ENCODE measurements around the gene GPC3. TPM values are rescaled to one million over a fixed set of nuclear protein-coding genes. Genes with fewer than 3 reads are reported as not detected.

Gene GPC3
- polyA plus RNA-seq, 3 donors = not detected

DNA sequence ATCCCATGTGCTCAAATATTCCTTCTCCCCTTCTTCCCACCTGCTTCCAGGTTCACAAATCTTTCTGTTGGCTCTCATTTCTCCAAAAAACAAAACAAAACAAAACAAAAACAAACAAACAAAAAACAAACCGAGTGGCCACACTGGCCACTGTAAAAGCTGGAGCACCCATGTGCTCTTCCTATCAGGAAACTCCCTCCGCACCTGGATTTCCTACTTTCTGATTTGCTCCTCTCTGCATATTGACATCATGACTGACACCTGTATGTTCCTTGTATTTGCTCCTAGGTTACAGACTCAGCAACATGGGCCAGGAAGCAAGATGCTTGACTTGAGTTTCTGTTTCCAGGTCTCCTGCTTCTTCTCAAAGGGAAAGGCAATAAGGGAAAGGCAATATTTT lies 258.8 kb downstream of the GPC3 start:
- no peaks in the 10 kb centered on the region for H3K36me3 Mint-ChIP-seq
- no peak overlapping the region for H3K4me2 ChIP-seq (replicated peaks; ENCODE audit: extremely low read depth, low read length, poor library complexity, severe bottlenecking)
- DNase-seq = no peak
- H4K20me1 ChIP-seq (ENCODE audit: insufficient read depth, low read length) = no peaks in the 10 kb centered on the region
- peaks cover 0 to 2% (median 0%) of the 10 kb centered on the region in 3 donors for H3K27me3 Mint-ChIP-seq (ENCODE audit: low read depth in 3 of 3)
- peaks cover 5% of the 10 kb centered on the region for H3K4me1 Mint-ChIP-seq
- 100% methylated on average over 1 of the region's 2 CpGs for WGBS (ENCODE audit: insufficient coverage)
- H3K79me2 ChIP-seq (ENCODE audit: insufficient read depth, low read length) = no peaks in the 10 kb centered on the region
- H3K4me3 Mint-ChIP-seq = no peak overlapping the region
- intact Hi-C loops (cut with micrococcal nuclease) = no loop called here
- no peak overlapping the region for H3K9ac ChIP-seq (ENCODE audit: insufficient read depth, low read length, poor library complexity, severe bottlenecking)
- H3K9me3 Mint-ChIP-seq = peaks cover 0 to 1% (median 0%) of the 10 kb centered on the region in 7 donors
- H3K4me1 ChIP-seq (ENCODE audit: control insufficient read depth in 1 of 2, insufficient read depth in 2 of 2, low read length in 2 of 2) = no peaks in the 10 kb centered on the region
- peaks cover 0 to 2% of the 10 kb centered on the region in 2 donors for H3K27me3 ChIP-seq (ENCODE audit: control insufficient read depth in 2 of 2, insufficient read depth in 2 of 2, low read length in 2 of 2)
- no peaks in the 10 kb centered on the region for H3K36me3 ChIP-seq (replicated peaks in 1 of 2; ENCODE audit: control insufficient read depth in 1 of 2, insufficient read depth in 2 of 2, low read length in 2 of 2)
- no peak overlapping the region for H3K4me3 ChIP-seq (replicated peaks in 1 of 3; ENCODE audit: low read depth in 2 of 3, low read length in 3 of 3)
- H3K9me3 ChIP-seq (replicated peaks in 1 of 2; ENCODE audit: control insufficient read depth in 1 of 2, insufficient read depth in 1 of 2, low read length in 2 of 2) = no peaks in the 10 kb centered on the region
- H3K27ac ChIP-seq (ENCODE audit: low read depth in 1 of 2, low read length in 2 of 2) = no peak overlapping the region
- H3K27ac Mint-ChIP-seq = no peak overlapping the region
- no peak overlapping the region for H2AFZ ChIP-seq (ENCODE audit: insufficient read depth, low read depth, low read length, poor library complexity, severe bottlenecking)
- TF ChIP-seq CTCF (IDR thresholded peaks at IDR 0.05) = no peak

- Mint-ChIP-seq H3K4me3 (no peak overlapping the region), H3K27ac (no peak overlapping the region), H3K36me3 (no peaks in the 10 kb centered on the region), H3K27me3 (ENCODE audit: low read depth in 3 of 3) (peaks cover 0 to 2% (median 0%) of the 10 kb centered on the region in 3 donors), H3K9me3 (peaks cover 0 to 1% (median 0%) of the 10 kb centered on the region in 7 donors), H3K4me1 (peaks cover 5% of the 10 kb centered on the region)
- Histone ChIP-seq H3K9me3 (replicated peaks in 1 of 2; ENCODE audit: control insufficient read depth in 1 of 2, insufficient read depth in 1 of 2, low read length in 2 of 2) (no peaks in the 10 kb centered on the region), H3K4me2 (replicated peaks; ENCODE audit: extremely low read depth, low read length, poor library complexity, severe bottlenecking) (no peak overlapping the region), H3K4me3 (replicated peaks in 1 of 3; ENCODE audit: low read depth in 2 of 3, low read length in 3 of 3) (no peak overlapping the region), H2AFZ (ENCODE audit: insufficient read depth, low read depth, low read length, poor library complexity, severe bottlenecking) (no peak overlapping the region), H3K9ac (ENCODE audit: insufficient read depth, low read length, poor library complexity, severe bottlenecking) (no peak overlapping the region), H3K27me3 (ENCODE audit: control insufficient read depth in 2 of 2, insufficient read depth in 2 of 2, low read length in 2 of 2) (peaks cover 0 to 2% of the 10 kb centered on the region in 2 donors), H3K36me3 (replicated peaks in 1 of 2; ENCODE audit: control insufficient read depth in 1 of 2, insufficient read depth in 2 of 2, low read length in 2 of 2) (no peaks in the 10 kb centered on the region), H3K79me2 (ENCODE audit: insufficient read depth, low read length) (no peaks in the 10 kb centered on the region), H3K4me1 (ENCODE audit: control insufficient read depth in 1 of 2, insufficient read depth in 2 of 2, low read length in 2 of 2) (no peaks in the 10 kb centered on the region), H3K27ac (ENCODE audit: low read depth in 1 of 2, low read length in 2 of 2) (no peak overlapping the region), H4K20me1 (ENCODE audit: insufficient read depth, low read length) (no peaks in the 10 kb centered on the region)
- TF ChIP-seq CTCF (IDR thresholded peaks at IDR 0.05) = no peak
- 100% methylated on average over 1 of the region's 2 CpGs for WGBS (ENCODE audit: insufficient coverage)
- intact Hi-C loops (cut with micrococcal nuclease) = no loop called here
- no peak for DNase-seq
Measured at GRCh38 chrX:133726211-133726630, 259.2 kb downstream of the GPC3 start.
